Left ventricle myocardium superior (tissue), 1 donor: ENCODE results near the gene INS. TPM values are rescaled to one million over a fixed set of nuclear protein-coding genes. Genes with fewer than 3 reads are reported as not detected.

Experiments used
- ATAC-seq: fragments of 200-7000 bp; cut with Tn5 transposase; one replicate; pipeline ENCODE4 v1.9.1; 2020; ENCODE audit warnings: mild to moderate bottlenecking, moderate library complexity
- DNase-seq: peaks from one replicate; pipeline ENCODE4 v3.0.0-alpha.2; 2020
- intact Hi-C: fragments of 100-400 bp; cut with micrococcal nuclease; formaldehyde crosslinking; loops from one replicate; pipeline ENCODE4 v1.11.0; 2022
- total RNA-seq: library from RNA; stranded (reverse); fragmentation: NEBNext Ultra II Directional; extraction: Animal tissue kit (Norgen Biotek cat#: 25700); gene quantifications from one replicate; pipeline ENCODE4 v1.2.1, GENCODE V29; 2021
- donor health status: DM: no; HTN: yes; CAD: no; lungs with severe emphysema.

The INS gene
- total RNA-seq, 1 donor from 2014 or later = not detected

DNA sequence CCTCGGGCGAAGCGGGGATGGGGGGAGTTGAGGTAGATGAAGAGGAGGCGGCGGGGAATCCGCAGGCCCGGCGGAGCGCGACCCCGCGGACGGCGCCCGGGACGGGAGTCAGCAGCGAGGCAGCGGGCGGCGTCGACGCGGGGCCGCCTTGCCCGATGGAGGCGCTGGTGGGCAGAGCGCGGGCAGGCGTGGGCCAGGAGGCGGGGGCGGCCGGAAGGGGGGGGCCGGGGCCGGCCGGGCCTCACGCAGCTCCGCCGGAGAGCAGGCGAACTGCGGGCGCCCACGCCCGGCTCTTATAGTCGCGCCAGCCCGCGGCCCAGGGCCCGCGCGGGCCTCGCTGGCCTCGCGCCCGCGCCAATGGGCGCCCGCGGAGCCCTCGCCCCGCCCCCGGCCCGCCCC is 21.9 kb downstream of the INS start, which contains the start of gene IGF2:
TSS of gene IGF2 (minus strand) at position 267 of the 399 bp plus-strand sequence. CDS start 3,866 bp downstream, outside the sequence.
- DNase-seq = peak; percentile 51
- peak; percentile 5 for ATAC-seq
- intact Hi-C loops = no loop called here

DNA sequence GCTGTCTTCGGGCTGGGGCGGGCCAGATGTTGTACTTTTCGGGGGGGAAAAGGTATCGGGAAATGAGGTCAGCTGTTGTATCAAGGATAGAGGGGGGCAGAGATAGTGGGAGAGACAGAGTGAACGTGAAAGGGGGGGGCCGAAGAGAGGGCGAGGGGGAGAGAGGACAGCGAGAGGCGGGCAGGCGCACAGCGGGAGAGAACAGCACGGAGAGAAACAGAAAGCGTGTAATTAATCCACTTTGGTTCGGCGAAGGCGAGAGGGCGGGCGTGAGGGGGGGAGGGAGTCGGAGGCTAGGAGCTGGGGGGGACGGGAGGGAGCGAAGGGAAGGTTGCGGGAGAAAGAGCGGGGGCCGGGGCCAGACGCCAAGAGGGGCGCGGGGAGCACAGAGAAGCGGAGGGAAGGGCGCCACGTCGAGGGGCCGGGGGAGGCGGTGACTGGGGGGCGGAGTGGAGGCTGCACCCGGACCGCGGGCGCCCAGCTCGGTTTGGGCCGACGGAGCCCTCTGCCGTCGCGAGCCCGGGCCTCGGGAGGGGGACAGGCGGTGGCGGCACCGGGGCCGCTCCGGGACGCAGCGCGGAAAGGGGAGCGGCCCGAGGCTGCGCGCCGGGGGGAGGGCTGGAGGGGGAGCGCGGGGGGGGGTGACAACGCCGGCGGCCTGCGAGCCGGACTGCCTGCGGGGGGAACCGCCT is 22.4 kb downstream of the INS start:
- intact Hi-C loops = no loop called here
- DNase-seq = peak; percentile 32
- no peak for ATAC-seq

DNA sequence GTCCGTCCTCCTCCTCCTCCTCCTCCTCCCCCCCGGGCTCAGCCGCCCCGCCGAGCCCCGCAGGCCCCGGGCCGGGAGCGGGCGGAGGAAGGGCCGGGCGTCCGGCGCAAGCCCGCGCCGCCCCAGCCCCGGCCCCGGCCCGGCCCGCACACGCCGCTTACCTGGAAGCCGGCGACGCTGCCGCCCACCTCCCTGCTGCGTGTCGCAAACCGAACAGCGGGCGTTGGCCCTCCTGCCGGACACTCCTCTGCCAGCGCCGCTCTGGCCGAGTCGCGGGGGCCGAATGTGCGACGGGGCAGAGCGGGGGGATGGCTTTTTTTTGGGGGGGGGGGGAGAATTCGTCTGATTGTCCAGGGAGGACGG is 23.0 kb downstream of the INS start:
- DNase-seq (no peak), ATAC-seq (peak; percentile 22)
- intact Hi-C loops = no loop called here

DNA sequence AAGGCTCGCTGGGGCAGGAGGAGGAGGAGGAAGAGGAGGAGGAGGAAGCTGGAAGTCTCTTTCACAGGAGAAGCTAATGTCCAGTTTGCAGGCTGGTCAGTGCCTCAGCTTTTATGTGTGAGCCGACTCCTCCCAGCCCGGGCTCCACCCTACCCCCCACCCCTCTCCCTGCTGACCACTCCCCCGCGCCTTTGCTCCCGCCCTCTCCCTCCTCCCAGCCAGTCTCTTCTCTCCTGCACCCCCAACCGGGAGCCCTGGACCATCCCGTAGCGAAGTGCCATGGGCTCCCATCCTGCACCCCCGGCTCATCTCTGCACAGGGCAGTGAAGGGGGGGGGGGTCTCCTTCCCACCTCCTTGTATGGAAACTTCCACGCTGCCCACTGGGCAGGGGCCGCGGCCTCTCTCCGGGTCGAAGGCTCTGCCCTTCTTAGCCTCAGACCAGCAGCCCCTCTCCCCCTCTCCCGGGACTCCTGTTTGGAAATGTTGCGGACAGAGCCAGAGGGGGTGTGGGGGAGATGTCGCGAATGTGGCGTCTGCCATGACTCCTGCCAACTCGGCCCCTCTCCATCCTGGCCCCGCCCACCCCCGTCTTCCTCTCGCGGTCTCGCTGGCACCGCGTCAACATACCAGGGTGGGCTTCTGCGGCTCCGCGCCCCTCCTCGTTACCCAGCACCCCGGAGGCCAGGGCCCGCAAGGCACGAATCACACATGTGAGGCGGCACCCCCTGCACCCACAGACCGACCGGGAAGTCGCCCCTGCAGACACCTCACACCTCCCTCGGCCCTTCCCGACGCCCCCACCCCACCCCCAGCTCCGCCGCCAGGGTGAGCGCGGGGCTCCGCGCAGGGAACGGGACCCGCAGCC is 23.6 kb downstream of the INS start:
- ATAC-seq (peak; percentile 86), DNase-seq (peak; percentile 71)
- intact Hi-C loops = no loop called here

DNA sequence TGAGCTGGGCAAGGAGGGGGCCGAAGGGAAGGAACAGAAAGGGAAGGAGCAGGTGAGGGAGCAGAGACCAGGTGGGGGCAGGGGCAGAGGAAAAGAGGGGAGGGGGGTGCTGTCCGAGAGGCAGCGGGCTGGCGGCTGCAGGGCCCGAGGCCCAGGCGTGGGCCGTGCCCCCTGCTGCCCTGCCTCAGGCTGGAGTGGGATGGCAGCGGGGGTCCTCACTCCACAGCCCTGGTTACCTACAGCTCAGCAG is 24.1 kb downstream of the INS start:
- DNase-seq (no peak), ATAC-seq (no peak)
- intact Hi-C loops = no loop called here

DNA sequence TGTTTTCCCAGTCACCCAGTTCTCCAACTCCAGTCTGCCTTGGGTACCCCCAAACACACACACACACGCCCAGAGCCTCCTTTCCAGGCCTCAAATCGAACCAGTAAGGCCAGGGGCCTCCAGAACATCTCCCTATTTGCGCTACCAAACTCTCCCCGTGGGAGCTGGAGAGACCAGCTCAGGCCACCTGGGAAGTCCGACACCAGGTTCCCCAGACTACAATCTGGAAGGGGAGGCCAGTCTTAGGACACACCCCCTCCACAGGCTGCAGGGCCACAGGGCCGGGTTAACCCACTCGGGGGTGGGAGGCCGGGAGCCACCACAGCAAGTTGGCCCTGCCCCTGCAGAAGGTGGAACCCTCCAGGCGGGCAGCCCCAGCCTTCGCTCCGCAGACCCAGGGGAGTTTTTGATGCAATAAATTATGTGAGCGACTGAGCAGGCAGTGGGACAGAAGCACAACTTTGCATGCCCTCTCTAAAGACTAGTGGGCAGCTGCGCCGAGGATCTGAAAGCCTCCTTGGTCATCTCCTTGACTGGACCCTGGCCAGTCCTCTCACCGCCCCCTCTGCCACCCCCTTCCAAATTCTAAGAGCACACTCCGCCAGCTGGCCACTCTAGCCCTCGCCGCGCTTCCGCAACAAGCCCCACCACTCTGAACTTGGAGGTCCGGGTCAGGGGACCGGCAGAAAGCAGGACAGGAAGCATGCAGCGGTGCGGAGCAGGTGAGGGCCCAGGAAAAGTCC is 24.6 kb downstream of the INS start:
- peak; percentile 30 for DNase-seq
- intact Hi-C loops = no loop called here
- no peak for ATAC-seq

DNA sequence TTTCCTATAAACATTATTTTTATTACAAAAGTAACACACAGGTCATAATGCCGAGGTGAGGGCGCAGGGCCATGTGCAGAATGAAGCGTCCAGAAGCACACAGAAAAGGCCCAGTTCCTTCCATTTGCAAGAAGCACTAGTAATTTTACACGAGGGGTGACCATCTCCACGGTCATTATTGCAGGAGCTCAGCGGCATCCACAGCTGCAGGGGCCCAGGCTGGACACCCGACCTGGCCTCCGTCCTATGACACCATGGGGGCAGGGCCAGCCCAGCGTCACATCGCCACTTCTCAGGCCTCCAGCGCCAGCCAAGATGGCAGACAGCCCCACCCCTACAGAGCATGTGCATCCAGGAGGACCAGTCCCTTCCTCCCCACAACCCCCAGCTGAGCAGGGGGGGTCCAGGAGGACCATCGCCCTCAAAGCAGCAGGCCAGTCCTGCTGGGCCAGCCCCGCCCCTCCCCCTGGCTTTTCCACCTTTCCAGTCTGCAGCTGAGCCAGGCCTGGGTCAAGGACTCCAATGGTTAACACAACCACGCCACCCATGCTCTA is 25.3 kb downstream of the INS start:
- DNase-seq (peak; percentile 31), ATAC-seq (no peak)
- intact Hi-C loops = no loop called here

DNA sequence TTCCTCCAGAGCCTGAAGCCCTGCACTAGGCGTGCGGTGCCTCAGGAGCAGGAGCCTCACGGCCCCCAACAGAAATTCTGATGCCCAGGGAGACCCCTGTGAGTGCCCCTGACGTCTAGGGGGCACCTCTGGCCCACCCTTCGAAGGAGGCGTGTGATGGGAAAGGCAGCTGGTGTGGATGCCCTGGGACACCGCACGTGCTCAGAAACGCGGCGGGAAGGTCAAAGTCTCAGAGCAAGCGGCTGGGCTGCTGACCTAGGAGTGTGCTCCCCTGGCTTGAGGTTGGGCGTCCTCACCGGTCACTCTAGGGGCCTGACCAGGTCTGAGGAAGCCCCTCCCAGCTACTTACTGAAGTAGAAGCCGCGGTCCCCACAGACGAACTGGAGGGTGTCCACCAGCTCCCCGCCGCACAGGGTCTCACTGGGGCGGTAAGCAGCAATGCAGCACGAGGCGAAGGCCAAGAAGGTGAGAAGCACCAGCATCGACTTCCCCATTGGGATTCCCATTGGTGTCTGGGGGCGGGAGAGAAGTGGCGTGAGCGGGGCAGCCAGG is 25.9 kb downstream of the INS start:
- peak; percentile 19 for DNase-seq
- no peak for ATAC-seq
- intact Hi-C loops = no loop called here

DNA sequence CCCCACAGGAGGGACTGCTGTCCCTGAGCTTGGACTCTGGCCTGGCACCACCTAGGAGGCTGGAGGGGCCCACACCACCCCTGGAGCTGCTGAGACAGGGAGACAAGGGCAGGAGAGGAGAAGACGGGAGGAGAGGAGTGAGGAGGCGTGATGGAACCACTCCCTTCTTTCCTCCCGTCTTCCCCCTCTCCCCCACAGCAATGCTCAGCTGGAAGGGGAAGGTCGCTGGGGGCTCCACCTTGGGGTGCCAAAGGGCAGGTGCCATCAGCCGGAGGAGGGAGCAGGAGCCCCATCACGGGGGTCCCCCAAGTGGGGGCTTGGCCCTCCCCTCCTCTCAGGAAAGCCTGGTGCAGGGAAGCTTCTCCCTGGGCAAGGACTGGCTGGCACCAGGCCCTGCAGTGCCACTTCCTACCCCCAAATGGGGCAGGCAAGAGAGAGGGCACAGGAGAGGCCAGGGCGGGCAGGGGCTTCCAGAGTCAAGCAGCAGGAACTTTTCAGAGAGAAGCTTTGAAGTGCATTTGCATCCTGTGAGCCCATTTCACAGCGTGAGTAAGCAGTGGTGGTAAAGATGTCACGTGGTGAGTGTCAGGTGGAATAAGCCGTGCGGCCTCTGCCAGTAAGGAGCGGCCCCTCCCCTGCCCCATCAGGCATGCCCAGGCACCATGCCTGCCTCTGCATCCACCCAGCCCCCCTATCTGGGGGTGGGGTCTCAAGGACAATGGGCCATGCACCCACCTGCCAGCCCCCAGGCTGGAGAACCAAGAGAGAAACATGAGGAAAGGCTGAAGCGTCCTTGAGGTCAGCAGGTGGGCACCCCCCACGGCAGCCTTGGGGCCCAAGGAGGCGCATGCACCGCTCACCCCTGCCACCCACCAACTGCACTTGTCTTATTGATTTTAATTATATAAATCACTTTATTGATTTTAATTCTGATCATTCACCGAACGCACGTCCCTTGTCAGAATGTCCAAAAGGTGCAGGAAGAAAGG is 26.7 kb downstream of the INS start:
- intact Hi-C loops = no loop called here
- DNase-seq (peak; percentile 15), ATAC-seq (no peak)

DNA sequence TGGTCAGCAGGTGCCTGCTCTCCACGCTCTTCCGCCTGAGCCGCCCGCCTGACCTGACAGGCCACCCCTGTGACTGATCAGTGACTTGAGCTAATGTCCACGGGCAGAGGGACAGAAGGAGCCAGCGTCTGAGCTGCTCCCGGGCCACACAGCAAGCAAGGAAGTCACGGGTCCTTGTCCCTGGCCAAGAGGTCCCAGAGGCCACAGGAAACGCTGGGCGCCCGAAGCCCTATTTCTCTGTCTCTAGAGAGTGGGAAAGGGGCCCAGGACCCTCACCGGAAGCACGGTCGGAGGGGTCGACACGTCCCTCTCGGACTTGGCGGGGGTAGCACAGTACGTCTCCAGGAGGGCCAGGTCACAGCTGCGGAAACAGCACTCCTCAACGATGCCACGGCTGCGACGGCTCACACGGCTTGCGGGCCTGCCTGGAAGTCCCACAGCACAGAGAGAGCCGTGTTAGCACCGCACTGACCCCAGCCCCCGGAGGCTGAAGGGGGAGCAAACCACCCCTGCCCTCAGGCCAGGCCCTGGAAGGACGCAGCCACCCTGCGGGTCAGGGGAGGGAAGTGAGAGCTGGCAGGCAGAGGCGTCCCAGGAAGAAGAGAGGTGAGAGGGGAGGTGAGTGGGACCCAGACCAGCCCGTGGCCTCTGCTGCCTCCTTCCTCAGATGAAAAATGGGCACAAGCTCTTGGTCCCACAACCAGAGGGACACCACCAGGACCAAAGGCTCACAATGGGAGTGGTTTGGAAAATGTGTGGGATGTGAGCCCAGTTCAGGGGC is 27.6 kb downstream of the INS start:
- intact Hi-C loops = no loop called here
- peak; percentile 25 for DNase-seq
- ATAC-seq = no peak

DNA sequence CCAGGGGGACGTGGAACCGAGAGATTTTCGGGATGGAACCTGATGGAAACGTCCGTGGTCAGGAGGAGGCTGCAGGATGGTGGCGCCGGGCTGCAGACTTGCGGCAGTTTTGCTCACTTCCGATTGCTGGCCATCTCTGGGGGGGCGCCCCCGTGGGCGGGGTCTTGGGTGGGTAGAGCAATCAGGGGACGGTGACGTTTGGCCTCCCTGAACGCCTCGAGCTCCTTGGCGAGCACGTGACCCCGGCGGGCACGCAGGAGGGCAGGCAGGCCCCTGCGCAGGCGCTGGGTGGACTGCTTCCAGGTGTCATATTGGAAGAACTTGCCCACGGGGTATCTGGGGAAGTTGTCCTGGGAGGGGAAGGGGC is 28.2 kb downstream of the INS start:
- DNase-seq (peak; percentile 28), ATAC-seq (no peak)
- intact Hi-C loops = no loop called here

DNA sequence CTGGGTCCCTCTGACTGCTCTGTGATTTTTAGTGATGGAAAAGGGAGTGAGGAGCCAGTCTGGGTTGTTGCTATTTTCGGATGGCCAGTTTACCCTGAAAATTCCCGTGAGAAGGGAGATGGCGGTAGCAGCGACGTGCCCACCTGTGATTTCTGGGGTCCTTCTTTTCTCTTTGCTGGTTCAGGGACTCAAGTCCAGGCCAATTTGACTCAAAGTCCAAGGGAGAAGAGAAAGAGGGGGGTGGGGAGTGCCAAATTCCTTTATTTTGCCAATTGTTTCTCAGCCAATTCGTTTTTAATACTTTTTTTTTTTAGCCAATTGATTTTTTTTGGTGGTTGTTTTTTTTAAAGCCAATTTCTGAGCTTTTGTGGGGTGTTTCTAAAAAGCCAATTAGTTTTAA is 28.8 kb downstream of the INS start:
- ATAC-seq (no peak), DNase-seq (no peak)
- intact Hi-C loops = no loop called here

DNA sequence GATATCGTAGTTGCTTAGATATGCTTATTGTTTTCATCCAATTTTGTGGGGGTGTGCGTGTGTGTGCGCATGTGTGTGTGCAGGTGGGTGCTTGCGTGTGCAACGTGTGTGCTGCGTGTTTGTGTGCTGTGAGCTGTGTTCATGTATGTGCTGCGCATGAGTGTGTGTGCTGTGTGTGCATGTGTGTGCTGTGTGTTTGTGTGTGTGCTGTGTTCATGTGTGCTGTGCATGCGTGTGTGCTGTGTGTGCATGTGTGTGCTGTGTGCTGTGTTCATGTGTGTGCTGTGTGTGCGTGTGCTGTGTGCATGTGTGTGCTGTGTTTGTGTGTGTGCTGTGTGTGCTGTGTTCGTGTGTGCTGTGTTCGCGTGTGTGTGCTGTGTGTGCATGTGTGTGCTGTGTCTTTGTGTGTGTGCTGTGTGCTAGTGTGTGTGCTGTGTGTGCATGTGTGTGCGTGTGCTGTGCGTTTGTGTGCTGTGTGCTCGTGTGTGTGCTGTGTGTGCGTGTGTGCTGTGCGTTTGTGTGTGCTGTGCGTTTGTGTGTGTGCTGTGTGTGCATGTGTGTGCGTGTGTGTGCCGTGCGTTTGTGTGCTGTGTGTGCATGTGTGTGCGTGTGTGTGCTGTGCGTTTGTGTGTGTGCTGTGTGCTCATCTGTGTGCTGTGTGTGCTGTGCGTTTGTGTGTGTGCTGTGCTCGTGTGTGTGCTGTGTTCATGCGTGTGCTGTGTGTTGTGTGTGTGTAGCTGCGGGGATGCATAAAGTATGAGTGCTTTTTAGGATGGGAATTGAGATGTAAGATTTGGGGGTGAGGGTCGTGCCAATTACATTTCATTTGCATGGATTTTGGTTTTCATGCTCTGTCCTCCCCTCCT is 29.4 kb downstream of the INS start:
- DNase-seq (peak; percentile 13), ATAC-seq (no peak)
- intact Hi-C loops = no loop called here

DNA sequence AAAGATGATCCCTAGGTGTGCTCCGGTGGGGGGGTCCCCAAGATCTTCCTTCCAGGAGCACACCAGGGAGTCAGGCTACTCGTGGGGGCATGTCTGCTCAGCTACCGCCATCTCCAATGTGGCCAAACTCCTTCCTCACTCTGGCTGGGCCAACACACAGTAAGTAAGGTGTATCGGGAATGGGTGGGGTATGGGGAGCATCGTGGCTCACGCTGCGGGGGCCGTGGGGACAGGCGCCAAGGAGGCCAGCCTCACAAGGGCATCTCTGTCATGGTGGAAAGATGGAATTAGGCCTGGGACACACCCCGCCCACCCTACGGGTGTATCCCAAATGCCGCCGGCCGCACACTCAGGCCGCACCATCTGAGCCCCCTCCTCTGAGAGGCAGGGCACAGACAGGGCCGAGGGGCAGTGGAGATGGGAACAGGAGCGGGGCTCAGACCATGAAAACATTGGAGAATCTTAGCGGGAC is 30.1 kb downstream of the INS start:
- intact Hi-C loops = no loop called here
- DNase-seq = peak; percentile 8
- no peak for ATAC-seq

DNA sequence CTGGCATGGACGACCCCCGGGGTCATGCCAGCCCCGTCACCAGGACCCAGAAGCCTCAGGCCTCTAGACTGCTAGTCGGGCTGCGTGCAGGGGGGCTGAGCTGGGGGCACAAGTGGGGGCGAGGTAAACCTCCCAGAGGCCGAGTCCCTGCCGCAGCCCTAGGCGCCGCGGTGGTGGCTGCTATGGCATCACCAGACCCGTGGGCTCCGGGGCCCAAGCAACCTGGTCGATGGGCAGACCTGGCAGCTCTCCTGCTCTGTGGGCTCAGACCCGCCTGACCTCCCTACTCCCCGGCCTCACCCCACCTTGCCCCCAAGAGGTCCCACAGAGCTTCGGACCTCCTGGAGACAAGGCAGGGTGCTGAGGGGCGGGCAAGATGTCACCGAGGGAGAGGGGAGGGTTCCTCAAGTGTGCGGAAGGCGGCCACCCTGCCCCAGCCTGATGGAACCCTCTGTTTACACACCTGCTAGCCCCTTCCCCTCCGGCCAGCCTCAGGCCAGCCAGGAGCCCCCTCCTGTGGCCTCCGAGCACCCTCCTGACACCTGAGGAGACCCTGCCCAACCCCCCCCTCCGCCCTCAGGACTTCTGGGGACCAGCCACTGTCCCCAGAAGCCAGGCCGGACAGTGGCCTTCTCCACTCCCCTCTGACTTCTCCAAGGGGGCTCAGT is 31.2 kb downstream of the INS start:
- ATAC-seq (no peak), DNase-seq (peak; percentile 25)
- intact Hi-C loops = no loop called here

DNA sequence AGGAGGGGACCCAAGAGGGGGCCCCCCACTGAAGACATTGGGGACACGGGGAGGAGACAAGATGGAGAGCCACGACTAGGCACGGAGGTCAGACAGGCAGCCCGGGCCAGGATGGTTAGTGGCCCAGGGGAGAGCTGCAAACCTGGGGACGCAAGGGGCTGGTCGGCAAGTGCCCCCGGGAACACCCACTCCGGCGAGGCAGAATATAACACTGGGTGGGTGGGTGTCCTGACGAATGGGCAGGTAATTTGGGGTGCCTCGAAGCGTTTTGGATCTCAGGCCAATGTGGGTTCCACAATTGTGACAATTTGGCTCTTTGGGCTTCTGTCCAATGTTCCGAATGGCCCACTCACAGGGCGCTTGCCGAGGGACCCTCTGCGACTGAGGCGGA is 31.7 kb downstream of the INS start:
- intact Hi-C loops = no loop called here
- DNase-seq (no peak), ATAC-seq (no peak)
